H1 (cell line): ENCODE results near the gene SATB2. TPM values are rescaled to one million over a fixed set of nuclear protein-coding genes. Genes with fewer than 3 reads are reported as not detected.

Experiments used
- CTCF ChIA-PET: fragments of 300-600 bp; sonication (Branson Sonifier 250); formaldehyde crosslinking; loops from one replicate; lab custom pipeline; 2021; ENCODE audit not compliant: partially characterized antibody; lab: Charles Lee
- POLR2A ChIA-PET: fragments of 300-600 bp; sonication (Branson Sonifier 250); formaldehyde crosslinking; loops from one replicate; lab custom pipeline; 2021; ENCODE audit warnings: inconsistent platforms; ENCODE audit not compliant: partially characterized antibody; lab: Charles Lee
- DNase-seq, 2 experiments: peaks; one replicate each; pipeline versions ENCODE4 v3.0.0 to v3.0.0-alpha.2; 2010 to 2022; ENCODE audit warnings: low spot score in 2 of 2, low read depth in 1 of 2, mixed read lengths in 1 of 2
- FAIRE-seq: peaks from 2 replicates; lab custom pipeline; 2011; peaks lifted over from hg19 to GRCh38; lab: Jason Lieb, UNC
- H2AFZ ChIP-seq: 2 replicates; pipeline ENCODE4 v1.8.1; 2012; ENCODE audit warnings: low read length, inconsistent platforms
- H2AK5ac ChIP-seq: 2 replicates; pipeline ENCODE4 v1.6.1; 2013; ENCODE audit warnings: low read depth, low read length
- H2BK120ac ChIP-seq: replicated peaks from 2 replicates; pipeline ENCODE3; 2013; ENCODE audit warnings: low read depth, low read length, inconsistent platforms
- H2BK12ac ChIP-seq: 2 replicates; pipeline ENCODE4 v1.6.1; 2013; ENCODE audit warnings: low read depth, low read length
- H2BK15ac ChIP-seq: 2 replicates; pipeline ENCODE4 v1.6.1; 2013; ENCODE audit warnings: low read length
- H2BK20ac ChIP-seq: 2 replicates; pipeline ENCODE4 v1.6.1; 2013; ENCODE audit warnings: low read length
- H2BK5ac ChIP-seq: 2 replicates; pipeline ENCODE4 v1.6.1; 2013; ENCODE audit warnings: low read depth, low read length
- H3K14ac ChIP-seq: 2 replicates; pipeline ENCODE4 v1.6.1; 2013; ENCODE audit warnings: inconsistent platforms; ENCODE audit not compliant: insufficient read length
- H3K18ac ChIP-seq: 2 replicates; pipeline ENCODE4 v1.6.1; 2013; ENCODE audit warnings: low read length; ENCODE audit errors: extremely low read depth
- H3K23ac ChIP-seq: 2 replicates; pipeline ENCODE4 v1.6.1; 2013; ENCODE audit warnings: inconsistent platforms; ENCODE audit not compliant: insufficient read length
- H3K23me2 ChIP-seq: 2 replicates; pipeline ENCODE4 v1.6.1; 2013; ENCODE audit warnings: low read depth, low read length
- H3K27ac ChIP-seq: 2 replicates; pipeline ENCODE4 v1.6.1; 2011; ENCODE audit warnings: low read depth, low read length, inconsistent platforms
- H3K27me3 ChIP-seq, 4 experiments: replicated peaks in 1 of 4; 1 replicate in 1 of 4; 2 replicates in 3 of 4; pipeline versions ENCODE4 v1.6.1 to v1.8.1; 2011 to 2013; ENCODE audit warnings: low read length in 3 of 4, mild to moderate bottlenecking in 3 of 4, inconsistent platforms in 2 of 4, mixed read lengths in 2 of 4, moderate library complexity in 1 of 4; ENCODE audit not compliant: control insufficient read depth in 3 of 4, insufficient read depth in 3 of 4; ENCODE audit errors: extremely low read depth in 1 of 4
- H3K36me3 ChIP-seq, 4 experiments: 2 replicates each; pipeline versions ENCODE4 v1.6.1 to v1.8.1; 2011 to 2013; ENCODE audit warnings: mild to moderate bottlenecking in 4 of 4, low read length in 3 of 4, moderate library complexity in 2 of 4, control low read depth in 1 of 4, inconsistent platforms in 1 of 4; ENCODE audit not compliant: insufficient read depth in 4 of 4, control insufficient read depth in 2 of 4
- H3K4ac ChIP-seq: replicated peaks from 2 replicates; pipeline ENCODE3; 2013; ENCODE audit warnings: low read length, low read depth, mixed read lengths, inconsistent platforms; ENCODE audit not compliant: insufficient read length
- H3K4me1 ChIP-seq, 4 experiments: replicated peaks in 1 of 4; 1 replicate in 1 of 4; 2 replicates in 3 of 4; pipeline versions ENCODE4 v1.6.1 to v1.8.1; 2011 to 2013; ENCODE audit warnings: low read length in 3 of 4, inconsistent platforms in 2 of 4, mixed read lengths in 1 of 4; ENCODE audit not compliant: insufficient read depth in 4 of 4, control insufficient read depth in 3 of 4
- H3K4me2 ChIP-seq, 2 experiments: 2 replicates each; pipeline versions ENCODE4 v1.6.1 to v1.8.1; 2011 to 2013; ENCODE audit warnings: low read depth in 2 of 2, low read length in 2 of 2, control low read depth in 1 of 2, inconsistent platforms in 1 of 2, mild to moderate bottlenecking in 1 of 2; ENCODE audit not compliant: insufficient read depth in 1 of 2
- H3K4me3 ChIP-seq, 4 experiments: fragments of 200-600, 300-600 bp in 1 of 4; sonication (generic), shearing (Covaris generic), sonication (Bioruptor Twin) in 1 of 4; 2 replicates each; pipeline versions ENCODE4 v1.5.1 to v1.8.1; 2011 to 2016; ENCODE audit warnings: low read length in 4 of 4, low read depth in 3 of 4, control low read depth in 2 of 4, inconsistent platforms in 2 of 4, mild to moderate bottlenecking in 2 of 4, mixed read lengths in 1 of 4, moderate library complexity in 1 of 4; ENCODE audit not compliant: insufficient read depth in 2 of 4; ENCODE audit errors: extremely low read depth in 1 of 4
- H3K56ac ChIP-seq: replicated peaks from 2 replicates; pipeline ENCODE3; 2013; ENCODE audit warnings: low read depth, mild to moderate bottlenecking, mixed read lengths, low read length, inconsistent platforms; ENCODE audit not compliant: insufficient read length
- H3K79me1 ChIP-seq: 2 replicates; pipeline ENCODE4 v1.6.1; 2013; ENCODE audit warnings: low read depth, low read length, control low read depth
- H3K79me2 ChIP-seq, 2 experiments: 2 replicates each; pipeline versions ENCODE4 v1.6.1 to v1.8.1; 2012 to 2013; ENCODE audit warnings: low read length in 2 of 2, mild to moderate bottlenecking in 2 of 2, inconsistent platforms in 1 of 2; ENCODE audit not compliant: insufficient read depth in 2 of 2, control insufficient read depth in 1 of 2
- H3K9ac ChIP-seq, 4 experiments: replicated peaks in 1 of 4; 1 replicate in 1 of 4; 2 replicates in 3 of 4; pipeline versions ENCODE4 v1.6.1 to v1.8.1; 2011 to 2013; ENCODE audit warnings: low read depth in 3 of 4, low read length in 3 of 4, control low read depth in 2 of 4, mild to moderate bottlenecking in 2 of 4, moderate library complexity in 2 of 4, inconsistent platforms in 1 of 4; ENCODE audit errors: extremely low read depth in 1 of 4
- H3K9me3 ChIP-seq, 2 experiments: 2 replicates each; pipeline versions ENCODE4 v1.6.1 to v1.8.1; 2012 to 2013; ENCODE audit warnings: mild to moderate bottlenecking in 2 of 2, moderate library complexity in 2 of 2, control low read depth in 1 of 2, inconsistent platforms in 1 of 2, low read depth in 1 of 2, low read length in 1 of 2, mixed read lengths in 1 of 2; ENCODE audit not compliant: insufficient read depth in 2 of 2
- H4K20me1 ChIP-seq, 2 experiments: replicated peaks in 1 of 2; 2 replicates each; pipeline versions ENCODE3 to v1.8.1; 2011 to 2013; ENCODE audit warnings: inconsistent platforms in 2 of 2, low read length in 2 of 2, mild to moderate bottlenecking in 1 of 2; ENCODE audit not compliant: insufficient read depth in 2 of 2, control insufficient read depth in 1 of 2
- H4K5ac ChIP-seq: 2 replicates; pipeline ENCODE4 v1.6.1; 2013; ENCODE audit warnings: low read length, low read depth, mixed read lengths, inconsistent platforms; ENCODE audit not compliant: insufficient read length
- H4K8ac ChIP-seq: 2 replicates; pipeline ENCODE4 v1.8.0; 2013; ENCODE audit warnings: mild to moderate bottlenecking, moderate library complexity, low read length, inconsistent platforms; ENCODE audit not compliant: insufficient read depth; ENCODE audit errors: extremely low read depth
- H4K91ac ChIP-seq: replicated peaks from 2 replicates; pipeline ENCODE3; 2013; ENCODE audit warnings: low read length, mixed read lengths, inconsistent platforms; ENCODE audit not compliant: insufficient read length
- E2F6 ChIP-seq: IDR thresholded peaks from 2 replicates; pipeline ENCODE4 v1.6.1; 2012; ENCODE audit warnings: inconsistent platforms
- EP300 ChIP-seq, 2 experiments: IDR thresholded peaks; 1 replicate in 1 of 2; 2 replicates in 1 of 2; pipeline ENCODE4 v1.6.1; 2011 to 2012; ENCODE audit warnings: low read depth in 2 of 2, low read length in 2 of 2, mild to moderate bottlenecking in 2 of 2, borderline replicate concordance in 1 of 2, inconsistent platforms in 1 of 2, moderate library complexity in 1 of 2
- NANOG ChIP-seq: IDR thresholded peaks from 2 replicates; pipeline ENCODE4 v1.6.1; 2011; ENCODE audit warnings: low read length, low read depth, mild to moderate bottlenecking, inconsistent platforms; ENCODE audit not compliant: insufficient read depth, poor library complexity, severe bottlenecking
- polyA plus RNA-seq, 7 experiments: library from polyadenylated mRNA; depleted of rRNA in 3 of 7; stranded (reverse) in 5 of 7; unstranded in 2 of 7; fragments of >200 nt in 5 of 7; fragments of 200-250 nt in 2 of 7; gene quantifications; 1 replicate in 5 of 7; 2 replicates in 1 of 7; 4 replicates in 1 of 7; pipeline versions ENCODE4 v1.2.1 to v1.2.3, GENCODE V29; 2011 to 2013; ENCODE audit warnings: missing spikeins in 2 of 7, mixed read lengths in 2 of 7
- total RNA-seq: library from RNA; stranded (reverse); fragmentation: NEBNext Ultra II Directional; extraction: Animal tissue kit (Norgen Biotek cat#: 25700); gene quantifications from 2 replicates; pipeline ENCODE4 v1.2.1, GENCODE V29; 2021

The SATB2 gene
- total and polyA plus RNA-seq, 2 of the 8 experiments (the other 6 are each of a cell fraction or from before 2014, with no cell fraction given): 1.3 to 5.7 TPM

DNA sequence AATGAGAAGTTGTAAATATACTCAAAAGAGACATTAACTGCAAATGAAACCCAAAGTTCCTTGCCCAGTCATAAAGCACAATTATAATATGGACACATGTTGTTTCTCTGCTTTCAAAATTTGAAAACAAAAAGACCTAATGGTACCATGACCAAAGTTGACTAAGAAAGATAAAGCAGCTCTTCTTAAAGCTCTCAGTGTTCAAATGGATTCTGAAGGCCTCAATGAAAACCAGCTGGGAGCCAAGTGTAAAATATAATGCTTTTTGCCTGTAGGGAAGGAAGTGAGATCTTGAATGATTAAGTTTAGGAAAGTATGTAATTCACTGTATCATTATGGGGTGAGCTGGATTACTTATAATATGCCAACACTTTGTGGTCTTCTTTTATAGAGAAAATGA, 178.6 kb downstream of the SATB2 start:
- no peak overlapping the region for H3K4ac ChIP-seq
- no peak overlapping the region for H2BK15ac ChIP-seq
- DNase-seq (no peak), FAIRE-seq (no peak)
- no peak overlapping the region for H4K8ac ChIP-seq
- H3K14ac ChIP-seq: no peak overlapping the region
- no peak overlapping the region for H2BK5ac ChIP-seq
- 0 out of 4 replicates have a peak, but pooled peaks cover 0 to 3% of the 10 kb centered on the region in 2 experiments for H3K9me3 ChIP-seq
- ChIA-PET CTCF (no interaction called here), POLR2A (no interaction called here)
- no peaks in the 10 kb centered on the region for H3K27me3 ChIP-seq
- no peak overlapping the region for H3K27ac ChIP-seq
- no peak overlapping the region for H4K5ac ChIP-seq
- no peak for TF ChIP-seq EP300 (IDR thresholded peaks at IDR 0.05; ENCODE audit: borderline replicate concordance in 1 of 2, low read depth in 2 of 2, low read length in 2 of 2)
- no peak for TF ChIP-seq NANOG
- TF ChIP-seq E2F6: no peak
- H2BK120ac ChIP-seq: no peak overlapping the region
- H3K4me3 ChIP-seq: no peak overlapping the region
- H3K4me2 ChIP-seq: no peak overlapping the region
- no peak overlapping the region for H3K18ac ChIP-seq
- no peaks in the 10 kb centered on the region for H3K23me2 ChIP-seq
- no peak overlapping the region for H3K9ac ChIP-seq
- H2AFZ ChIP-seq: no peak overlapping the region
- H2BK20ac ChIP-seq: no peak overlapping the region
- no peaks in the 10 kb centered on the region; a peak in 1 of 8 replicates for H3K36me3 ChIP-seq
- no peaks in the 10 kb centered on the region for H3K79me1 ChIP-seq
- no peaks in the 10 kb centered on the region for H4K20me1 ChIP-seq
- H2BK12ac ChIP-seq: no peak overlapping the region
- no peak overlapping the region for H4K91ac ChIP-seq
- no peaks in the 10 kb centered on the region for H3K4me1 ChIP-seq
- no peak overlapping the region for H3K23ac ChIP-seq
- no peak overlapping the region for H2AK5ac ChIP-seq
- H3K56ac ChIP-seq: no peak overlapping the region
- H3K79me2 ChIP-seq: no peaks in the 10 kb centered on the region
